Measurements from ENCODE around the gene SDC3.

DNA sequence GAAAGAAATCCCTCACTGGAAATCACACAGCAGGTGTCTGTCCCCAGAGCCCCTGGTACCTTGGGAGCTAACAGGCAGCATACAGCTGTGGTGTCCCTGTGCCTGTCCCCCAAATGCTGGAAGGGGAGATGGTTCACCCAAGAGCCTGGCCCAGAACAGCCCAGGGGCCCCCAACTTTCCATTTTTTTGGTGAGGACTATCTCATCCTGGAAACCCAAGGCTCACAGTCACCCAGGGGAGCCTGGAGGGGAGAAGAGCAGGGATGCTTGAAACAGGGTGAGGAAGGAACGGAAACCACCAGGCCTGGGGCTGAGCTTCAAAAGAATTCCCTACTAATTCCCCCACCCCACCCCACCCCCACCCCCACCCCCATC, 3.6 kb downstream of the SDC3 start:
- TF ChIP-seq, protein P1, sequence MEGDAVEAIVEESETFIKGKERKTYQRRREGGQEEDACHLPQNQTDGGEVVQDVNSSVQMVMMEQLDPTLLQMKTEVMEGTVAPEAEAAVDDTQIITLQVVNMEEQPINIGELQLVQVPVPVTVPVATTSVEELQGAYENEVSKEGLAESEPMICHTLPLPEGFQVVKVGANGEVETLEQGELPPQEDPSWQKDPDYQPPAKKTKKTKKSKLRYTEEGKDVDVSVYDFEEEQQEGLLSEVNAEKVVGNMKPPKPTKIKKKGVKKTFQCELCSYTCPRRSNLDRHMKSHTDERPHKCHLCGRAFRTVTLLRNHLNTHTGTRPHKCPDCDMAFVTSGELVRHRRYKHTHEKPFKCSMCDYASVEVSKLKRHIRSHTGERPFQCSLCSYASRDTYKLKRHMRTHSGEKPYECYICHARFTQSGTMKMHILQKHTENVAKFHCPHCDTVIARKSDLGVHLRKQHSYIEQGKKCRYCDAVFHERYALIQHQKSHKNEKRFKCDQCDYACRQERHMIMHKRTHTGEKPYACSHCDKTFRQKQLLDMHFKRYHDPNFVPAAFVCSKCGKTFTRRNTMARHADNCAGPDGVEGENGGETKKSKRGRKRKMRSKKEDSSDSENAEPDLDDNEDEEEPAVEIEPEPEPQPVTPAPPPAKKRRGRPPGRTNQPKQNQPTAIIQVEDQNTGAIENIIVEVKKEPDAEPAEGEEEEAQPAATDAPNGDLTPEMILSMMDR (IDR thresholded peaks at IDR 0.05) = no peak
- TF ChIP-seq POLR2A (IDR thresholded peaks at IDR 0.05) = no peak
